ENCODE data around the gene TMEM178A.

Gene TMEM178A

GRCh38 chr2:39666491-39667101 lies 879 bp downstream of the TMEM178A start:
- peak; percentile 15 for DNase-seq
- no peaks in the 10 kb centered on the region for H3K36me3 Mint-ChIP-seq (ENCODE audit: low read depth)
- peaks cover 30% of the 10 kb centered on the region for H3K4me1 Mint-ChIP-seq
- H3K9me3 Mint-ChIP-seq, result no peaks in the 10 kb centered on the region
- no peak for TF ChIP-seq CTCF (IDR thresholded peaks at IDR 0.05)
- peaks cover 22% of the 10 kb centered on the region for H3K27me3 Mint-ChIP-seq (ENCODE audit: low read depth, poor library complexity)
- peak overlapping the region; percentile 94 for H3K4me3 Mint-ChIP-seq
- peak overlapping the region; percentile 87 for H3K27ac Mint-ChIP-seq

GRCh38 chr2:39667104-39667885 lies 1.6 kb downstream of the TMEM178A start:
- Mint-ChIP-seq H3K9me3 (no peaks in the 10 kb centered on the region), H3K4me1 (peaks cover 30% of the 10 kb centered on the region), H3K36me3 (ENCODE audit: low read depth) (no peaks in the 10 kb centered on the region), H3K4me3 (peak overlapping the region; percentile 94), H3K27me3 (ENCODE audit: low read depth, poor library complexity) (peaks cover 22% of the 10 kb centered on the region), H3K27ac (no peak overlapping the region)
- DNase-seq, result no peak
- no peak for TF ChIP-seq CTCF (IDR thresholded peaks at IDR 0.05)

GRCh38 chr2:39667886-39668276 lies 2.2 kb downstream of the TMEM178A start:
- H3K36me3 Mint-ChIP-seq (ENCODE audit: low read depth), result no peaks in the 10 kb centered on the region
- H3K27me3 Mint-ChIP-seq (ENCODE audit: low read depth, poor library complexity), result peaks cover 22% of the 10 kb centered on the region
- no peak for DNase-seq
- no peak for TF ChIP-seq CTCF (IDR thresholded peaks at IDR 0.05)
- H3K27ac Mint-ChIP-seq, result no peak overlapping the region
- peak overlapping the region; percentile 94 for H3K4me3 Mint-ChIP-seq
- peaks cover 30% of the 10 kb centered on the region for H3K4me1 Mint-ChIP-seq
- no peaks in the 10 kb centered on the region for H3K9me3 Mint-ChIP-seq

- no peak for DNase-seq
- Mint-ChIP-seq H3K4me3 (peak overlapping the region; percentile 35), H3K9me3 (no peaks in the 10 kb centered on the region), H3K27me3 (ENCODE audit: low read depth, poor library complexity) (peaks cover 26% of the 10 kb centered on the region), H3K36me3 (ENCODE audit: low read depth) (peaks cover 2% of the 10 kb centered on the region), H3K27ac (no peak overlapping the region), H3K4me1 (peaks cover 30% of the 10 kb centered on the region)
- TF ChIP-seq CTCF (IDR thresholded peaks at IDR 0.05), result no peak
Observed at GRCh38 chr2:39668576-39669080, 2.9 kb downstream of the TMEM178A start.

GRCh38 chr2:39671604-39672003 lies 5.9 kb downstream of the TMEM178A start:
- no peaks in the 10 kb centered on the region for H3K9me3 Mint-ChIP-seq
- peaks cover 20% of the 10 kb centered on the region for H3K4me1 Mint-ChIP-seq
- DNase-seq, result no peak
- peaks cover 14% of the 10 kb centered on the region for H3K36me3 Mint-ChIP-seq (ENCODE audit: low read depth)
- H3K27ac Mint-ChIP-seq, result no peak overlapping the region
- TF ChIP-seq CTCF (IDR thresholded peaks at IDR 0.05), result no peak
- no peak overlapping the region for H3K4me3 Mint-ChIP-seq
- peaks cover 23% of the 10 kb centered on the region for H3K27me3 Mint-ChIP-seq (ENCODE audit: low read depth, poor library complexity)

All from nephron progenitor cell (in vitro differentiated cells).